Stimulated activated CD4-positive, alpha-beta T cell treated with anti-CD3 and anti-CD28 coated beads, Interleukin-1b, Interleukin-23, amount 100 ng/mL, for 4 hours (primary cell): ENCODE measurements around the gene PPRC1.

ENCODE experiments used
- DNase-seq, 2 donors: peaks; one replicate each; pipeline ENCODE4 v3.0.0-alpha.2; 2020; ENCODE audit warnings: low read depth in 2 of 2

PPRC1 gene

DNA sequence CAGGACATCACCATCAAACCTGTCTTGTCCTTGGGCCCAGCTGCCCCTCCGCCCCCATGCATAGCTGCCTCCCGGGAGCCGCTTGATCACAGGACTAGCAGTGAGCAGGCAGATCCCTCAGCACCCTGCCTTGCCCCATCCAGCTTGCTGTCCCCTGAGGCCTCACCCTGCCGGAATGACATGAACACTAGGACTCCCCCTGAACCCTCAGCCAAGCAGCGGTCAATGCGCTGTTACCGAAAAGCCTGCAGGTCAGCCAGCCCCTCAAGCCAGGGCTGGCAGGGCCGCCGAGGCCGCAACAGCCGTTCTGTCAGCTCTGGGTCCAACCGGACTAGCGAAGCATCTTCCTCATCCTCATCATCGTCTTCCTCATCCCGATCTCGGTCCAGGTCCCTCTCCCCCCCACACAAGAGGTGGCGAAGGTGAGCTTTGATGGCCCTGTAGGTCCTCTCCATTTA is 14.2 kb downstream of the PPRC1 start:
- DNase-seq: no peak

DNA sequence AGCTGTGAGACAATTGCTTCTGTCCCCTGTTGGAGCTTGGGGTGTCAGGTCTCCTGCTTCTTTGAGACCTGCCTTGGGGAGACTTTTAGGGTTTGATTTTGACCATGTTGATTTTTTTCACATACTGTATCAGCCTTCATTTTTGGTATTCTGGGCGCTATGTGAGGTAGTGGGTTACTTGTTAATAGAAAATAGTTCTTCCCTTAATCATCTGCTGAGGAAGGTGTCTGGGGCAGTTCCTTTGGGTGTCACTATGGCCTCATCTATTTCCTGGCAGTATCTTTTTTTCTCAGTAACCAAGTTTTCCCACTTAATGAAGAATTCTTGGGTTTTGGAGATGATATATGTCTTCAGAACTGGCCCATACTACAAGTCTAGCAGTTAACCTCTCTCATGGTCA is 14.7 kb downstream of the PPRC1 start:
- no peak for DNase-seq

DNA sequence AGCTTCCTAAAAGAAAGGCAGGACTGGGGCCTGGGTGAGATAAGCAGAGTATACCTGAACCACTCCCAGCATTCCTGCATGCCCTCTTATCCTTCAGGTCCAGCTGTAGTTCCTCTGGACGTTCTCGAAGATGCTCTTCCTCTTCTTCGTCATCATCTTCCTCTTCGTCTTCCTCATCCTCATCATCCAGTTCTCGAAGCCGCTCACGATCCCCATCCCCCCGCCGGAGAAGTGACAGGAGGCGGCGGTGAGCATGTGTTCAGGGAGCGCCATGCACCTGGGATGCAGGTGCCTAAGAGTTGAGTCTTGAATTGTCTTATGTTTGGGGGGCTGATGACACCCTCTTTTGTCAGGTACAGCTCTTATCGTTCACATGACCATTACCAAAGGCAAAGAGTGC is 15.4 kb downstream of the PPRC1 start:
- no peak for DNase-seq

GRCh38 chr10:102150970-102151773 is 18.3 kb downstream of the PPRC1 start:
- no peak for DNase-seq

DNA sequence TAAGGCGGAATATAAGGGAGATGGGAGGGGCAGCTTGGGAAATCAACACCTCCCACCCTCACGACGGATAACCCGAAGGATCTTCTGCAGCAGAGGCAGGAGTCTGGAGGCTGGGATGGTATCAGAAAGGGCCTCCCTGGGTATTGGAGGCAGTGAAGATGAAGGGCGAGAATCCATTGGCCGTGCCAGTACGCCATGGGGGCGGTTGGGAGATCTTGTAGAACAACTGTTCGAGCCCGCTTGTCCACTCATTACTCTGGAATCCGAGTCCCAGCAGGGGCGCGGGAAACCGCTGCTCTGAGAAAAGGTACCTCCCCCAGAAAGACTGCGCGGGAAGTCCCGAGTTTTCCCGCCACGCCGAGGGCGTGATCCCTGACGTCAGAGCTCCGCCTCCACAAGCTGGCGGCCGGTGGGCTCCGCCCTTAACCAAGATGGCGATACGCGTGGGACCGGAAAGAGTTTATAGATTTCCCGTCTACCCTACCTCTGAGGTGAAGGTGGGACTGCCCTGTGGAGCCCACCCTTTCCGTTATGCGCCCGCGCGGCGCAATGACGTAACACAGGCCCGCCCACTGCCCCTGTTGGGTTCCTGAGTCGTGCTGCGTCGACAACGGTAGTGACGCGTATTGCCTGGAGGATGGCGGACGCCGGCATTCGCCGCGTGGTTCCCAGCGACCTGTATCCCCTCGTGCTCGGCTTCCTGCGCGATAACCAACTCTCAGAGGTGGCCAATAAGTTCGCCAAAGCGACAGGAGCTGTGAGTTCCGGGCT is 19.1 kb downstream of the PPRC1 start, which contains the start of gene NOLC1:
TSS of gene NOLC1 (plus strand) at position 616 of the 771 bp plus-strand sequence. CDS start at position 638, 22 bp downstream.
- peak; percentile 99 for DNase-seq

DNA sequence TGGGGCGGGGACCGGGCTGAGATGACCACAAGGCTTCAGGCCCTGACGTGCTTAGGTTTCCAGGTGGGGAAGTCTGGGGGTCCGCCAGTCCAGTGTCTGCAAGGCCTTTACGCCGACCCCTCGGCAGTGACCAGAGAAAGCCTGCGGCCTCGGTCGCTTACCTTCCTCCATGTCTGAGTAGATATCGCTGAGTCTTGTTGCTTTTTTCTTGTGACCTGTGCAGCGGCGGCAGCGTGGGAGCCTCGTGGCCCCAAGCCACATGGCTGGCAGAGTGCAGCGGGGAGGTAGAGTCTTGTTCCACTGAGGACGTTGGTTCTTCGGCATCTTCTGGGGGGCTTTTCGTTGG is 19.7 kb downstream of the PPRC1 start:
- peak; percentile 38 to 49 for DNase-seq

DNA sequence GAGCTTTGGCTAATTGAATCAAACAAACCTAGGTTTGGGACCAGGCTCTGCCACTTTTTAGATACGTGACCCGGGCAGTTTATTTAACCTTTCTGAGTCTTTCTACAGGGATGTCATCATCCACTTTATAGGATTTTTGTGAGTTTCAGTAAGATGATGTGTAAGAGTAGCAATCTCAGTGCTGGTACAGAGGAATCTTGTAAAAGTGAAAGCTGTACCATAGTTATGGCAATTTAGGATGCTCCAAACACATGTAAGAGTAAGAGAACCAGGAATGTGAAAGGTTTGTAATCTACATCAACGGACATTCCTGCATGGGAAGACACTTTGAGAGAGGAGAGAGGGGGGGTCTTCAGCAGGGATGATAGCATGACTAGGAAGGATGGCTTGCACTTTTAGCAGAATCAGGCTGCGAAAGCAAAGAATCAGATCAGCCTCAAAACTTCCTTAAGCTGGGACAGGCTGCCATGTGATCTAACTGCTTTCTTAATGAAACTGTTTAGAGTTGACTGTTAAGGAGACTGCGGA is 20.3 kb downstream of the PPRC1 start:
- DNase-seq: no peak

DNA sequence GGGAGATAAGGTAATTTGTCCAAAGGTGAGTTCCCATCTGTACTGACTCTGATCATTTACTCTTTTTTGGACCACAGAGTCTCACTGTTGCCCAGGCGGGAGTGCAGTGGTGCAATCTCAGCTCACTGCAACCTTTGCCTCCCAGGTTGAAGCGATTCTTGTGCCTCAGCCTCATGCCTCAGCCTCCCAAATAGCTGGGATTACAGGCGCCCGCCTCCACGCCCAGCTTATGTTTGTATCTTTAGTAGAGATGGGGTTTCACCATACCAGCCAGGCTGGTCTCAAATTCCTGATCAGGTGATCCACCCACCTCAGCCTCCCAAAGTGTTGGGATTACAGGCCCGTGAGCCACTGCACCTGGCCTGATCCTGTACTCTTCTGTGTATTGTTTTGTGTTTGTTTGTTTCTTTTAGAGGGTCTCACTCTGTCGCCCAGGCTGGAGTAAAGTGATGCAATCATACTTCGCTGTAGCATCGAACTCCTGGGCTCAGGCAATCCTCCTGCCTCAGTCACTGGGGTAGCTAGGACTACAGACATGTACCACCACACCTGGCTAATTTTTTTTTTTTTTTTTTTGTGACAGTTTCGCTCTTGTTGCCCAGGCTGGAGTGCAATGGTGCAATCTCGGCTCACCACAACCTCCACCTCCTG is 21.8 kb downstream of the PPRC1 start:
- DNase-seq: no peak

GRCh38 chr10:102157224-102157623 is 24.4 kb downstream of the PPRC1 start:
- no peak for DNase-seq

DNA sequence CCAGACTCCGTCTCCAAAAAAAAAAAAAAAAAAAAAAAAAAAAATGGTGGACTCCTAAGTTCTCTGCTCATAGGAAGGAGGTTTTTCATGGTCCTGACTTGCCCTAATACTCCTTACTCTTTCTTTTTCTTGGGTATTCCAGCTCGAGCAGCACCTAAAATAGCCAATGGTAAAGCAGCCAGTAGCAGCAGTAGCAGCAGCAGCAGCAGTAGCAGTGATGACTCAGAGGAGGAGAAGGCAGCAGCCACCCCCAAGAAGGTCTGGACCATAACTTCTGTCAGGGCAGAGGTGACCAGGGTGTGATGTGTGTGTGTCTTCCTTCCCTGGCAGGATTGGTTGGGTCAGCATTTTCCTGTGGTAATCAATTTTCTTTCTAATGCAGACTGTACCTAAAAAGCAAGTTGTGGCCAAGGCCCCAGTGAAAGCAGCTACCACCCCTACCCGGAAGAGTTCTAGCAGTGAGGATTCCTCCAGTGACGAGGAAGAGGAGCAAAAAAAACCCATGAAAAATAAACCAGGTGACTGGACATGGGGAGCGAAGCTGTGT is 26.3 kb downstream of the PPRC1 start:
- no peak for DNase-seq

DNA sequence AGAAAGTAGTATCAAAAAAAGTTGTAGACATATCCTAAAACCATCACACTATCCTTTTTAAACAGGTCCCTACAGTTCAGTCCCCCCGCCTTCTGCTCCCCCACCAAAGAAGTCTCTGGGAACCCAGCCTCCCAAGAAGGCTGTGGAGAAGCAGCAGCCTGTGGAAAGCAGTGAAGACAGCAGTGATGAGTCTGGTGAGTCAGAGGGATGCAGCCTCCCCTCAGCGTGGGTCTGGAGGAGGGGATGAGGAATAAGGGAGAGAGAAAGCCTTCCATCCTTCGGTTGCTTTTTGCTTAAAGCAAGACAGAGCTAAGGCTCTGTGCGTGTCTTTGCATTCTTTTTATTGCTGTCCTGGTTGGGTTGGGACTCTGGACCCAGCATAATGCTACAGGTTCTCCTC is 27.0 kb downstream of the PPRC1 start:
- no peak for DNase-seq

- no peak for DNase-seq
Measured at GRCh38 chr10:102163342-102163989, 30.6 kb downstream of the PPRC1 start.

DNA sequence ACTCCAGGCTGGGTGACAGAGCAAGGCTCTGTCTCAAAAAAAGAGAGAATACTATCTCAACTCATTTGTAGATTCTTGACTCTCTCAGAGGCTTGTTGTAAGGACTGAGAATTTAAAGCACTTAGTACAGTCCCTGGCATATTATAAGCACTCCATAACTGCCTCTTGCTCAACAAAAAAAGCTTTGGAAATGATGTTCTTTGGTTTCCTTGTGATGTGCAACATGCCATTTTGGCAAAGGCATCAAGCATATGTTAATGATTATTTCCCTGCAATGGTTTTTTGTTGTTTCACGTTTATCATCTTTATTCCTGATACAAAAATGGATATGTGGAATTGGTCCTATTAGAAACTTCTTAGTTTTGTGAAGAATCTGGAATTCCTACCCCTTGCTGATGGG is 35.0 kb downstream of the PPRC1 start:
- DNase-seq: no peak

- no peak for DNase-seq
Measured at GRCh38 chr10:102170602-102171001, 37.8 kb downstream of the PPRC1 start.

DNA sequence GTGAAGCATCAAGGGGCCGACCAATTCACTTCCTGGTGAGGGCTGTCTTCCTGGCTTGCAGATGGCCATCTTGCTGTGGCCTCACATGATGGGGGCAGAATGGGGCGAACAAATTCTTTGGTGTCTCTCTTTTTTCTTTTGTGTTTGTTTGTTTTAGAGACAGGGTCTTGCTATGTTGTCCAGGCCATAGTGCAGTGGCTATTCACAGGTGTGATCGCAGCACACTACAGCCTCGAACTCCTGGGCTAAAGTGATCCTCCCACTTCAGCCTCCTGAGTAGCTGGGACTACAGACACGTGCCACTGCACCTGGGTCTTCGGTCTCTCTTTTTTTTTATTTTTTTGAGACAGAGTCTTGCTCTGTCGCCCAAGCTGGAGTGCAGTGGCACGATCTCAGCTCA is 39.4 kb downstream of the PPRC1 start:
- no peak for DNase-seq

- no peak for DNase-seq
Measured at GRCh38 chr10:102175415-102175814, 42.6 kb downstream of the PPRC1 start.

DNA sequence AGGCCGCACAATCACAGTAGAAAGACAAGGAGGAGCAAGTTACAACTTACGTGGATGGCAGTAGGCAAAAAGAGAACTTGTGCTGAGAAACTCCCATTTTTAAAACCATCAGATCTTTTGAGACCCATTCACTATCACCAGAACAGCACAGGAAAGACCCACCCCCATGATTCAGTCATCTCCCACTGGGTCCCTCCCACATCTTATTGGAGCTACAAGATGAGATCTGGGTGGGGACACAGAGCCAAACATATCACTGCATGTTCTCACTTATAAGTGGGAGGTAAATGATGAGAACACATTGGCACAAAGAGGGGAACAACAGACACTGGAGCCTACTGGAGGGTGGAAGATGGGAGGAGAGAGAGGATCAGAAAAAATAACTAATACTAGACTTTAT is 51.8 kb downstream of the PPRC1 start:
- DNase-seq: no peak

DNA sequence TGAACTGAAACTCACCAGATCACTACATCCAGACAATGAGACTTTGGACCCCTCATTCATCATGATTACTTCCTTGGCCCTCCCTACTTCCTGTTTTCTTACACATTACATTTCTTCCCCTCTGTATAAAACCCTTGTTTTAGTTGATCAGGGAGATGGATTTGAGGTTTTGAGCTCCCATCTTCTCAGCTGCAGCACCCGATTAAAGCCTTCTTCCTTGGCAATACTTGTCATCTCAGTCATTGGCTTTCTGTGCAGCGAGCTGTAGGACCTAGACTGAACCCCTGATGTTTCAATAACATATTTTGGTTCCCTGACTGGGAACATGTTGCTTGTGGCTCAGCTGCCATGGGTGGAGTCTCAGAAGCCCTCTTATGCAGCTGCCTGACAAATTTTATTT is 52.4 kb downstream of the PPRC1 start:
- DNase-seq: no peak

- DNase-seq: no peak
Measured at GRCh38 chr10:102185811-102186527, 53.1 kb downstream of the PPRC1 start.

DNA sequence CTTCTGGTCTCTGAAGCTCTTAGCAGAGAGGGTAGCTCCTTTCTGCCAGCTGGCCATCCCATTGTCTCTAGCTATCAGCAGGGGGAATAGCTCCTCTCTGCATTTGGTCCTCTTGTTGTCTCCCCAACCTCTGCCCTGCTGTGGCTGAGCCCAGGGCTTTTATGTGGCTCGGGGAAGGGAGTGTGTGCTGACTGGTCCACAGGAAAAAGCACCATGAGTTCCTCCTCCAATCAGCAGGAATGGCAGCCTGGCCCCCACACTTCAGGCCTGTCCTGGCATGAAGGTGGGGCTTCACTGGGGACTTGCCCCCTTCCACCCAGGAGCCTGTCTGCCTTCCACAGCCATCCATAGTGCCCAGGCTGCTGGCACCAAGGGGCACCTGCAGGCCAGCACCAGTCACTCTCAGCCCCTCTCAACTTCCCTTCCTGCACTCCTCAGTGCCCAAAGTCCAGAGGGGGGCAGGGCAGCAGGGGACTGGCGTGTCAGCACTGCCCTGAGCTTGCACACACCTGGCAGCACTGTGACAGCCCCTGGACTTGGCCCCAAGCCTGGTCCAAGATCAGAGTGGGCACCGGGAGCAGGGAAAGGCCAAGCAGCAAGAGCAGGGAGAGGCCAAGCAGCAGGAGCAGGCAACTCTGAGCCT is 55.6 kb downstream of the PPRC1 start:
- no peak for DNase-seq
